HepG2 (cell line): ENCODE data around the gene TBC1D26. TPM values are rescaled to one million over a fixed set of nuclear protein-coding genes. Genes with fewer than 3 reads are reported as not detected.

Source experiments
- polyA plus RNA-seq, 8 experiments: library from polyadenylated mRNA; depleted of rRNA in 3 of 8; stranded (reverse) in 7 of 8; unstranded in 1 of 8; fragments of >200 nt; fragmentation: Illumina TruSeq in 4 of 8; extraction: Trizol in 4 of 8; gene quantifications; 2 replicates each; pipeline versions ENCODE4 v1.2.1 to v1.2.3, GENCODE V29; 2011 to 2016; ENCODE audit warnings: low read depth in 4 of 8, missing spikeins in 1 of 8, mixed read lengths in 1 of 8; ENCODE audit not compliant: insufficient read depth in 1 of 8
- small RNA-seq, 3 experiments: library from RNA; depleted of rRNA; stranded (forward); fragments of <200 nt; gene quantifications; one replicate each; pipeline ENCODE3, GENCODE V24; 2012; ENCODE audit warnings: low read depth in 2 of 3, low replicate concordance in 1 of 3; ENCODE audit not compliant: insufficient read length in 3 of 3, insufficient read depth in 2 of 3
- total RNA-seq, 5 experiments: library from RNA; depleted of rRNA; stranded (reverse); fragments of >200 nt; fragmentation: Illumina TruSeq; extraction: Trizol; gene quantifications; 2 replicates each; pipeline ENCODE4 v1.2.3, GENCODE V29; 2016; ENCODE audit warnings: low read depth in 1 of 5

The TBC1D26 gene
- total and polyA plus RNA-seq, 2 of the 13 experiments (the other 11 are each of a cell fraction or from before 2014, with no cell fraction given): 0.33 TPM; not detected in 1

Small RNA genes within 50 kb of the gene (small RNA-seq; reads per million reads assigned to genes)
- gene AC015922.1: 0 reads per million in 3 experiments
- gene RNA5SP436: 0 reads per million in 3 experiments

Other genes with a start within 250 kb of the TBC1D26 start
- gene TVP23C, start 168.8 kb upstream of the TBC1D26 start, total RNA-seq (2016; rRNA removed; fragmentation: Illumina TruSeq; extraction: Trizol): 21.4 and 28.2 TPM in 2 replicates
- 9.2 and 10.4 TPM in 2 replicates for gene TVP23C, start 168.8 kb upstream of the TBC1D26 start, polyA plus RNA-seq (2011; rRNA removed)
- 0.15 and 0.24 TPM in 2 replicates for gene FBXW10B, start 112.6 kb upstream of the TBC1D26 start, total RNA-seq (2016; rRNA removed; fragmentation: Illumina TruSeq; extraction: Trizol)
- 0.13 and 0.51 TPM in 2 replicates for gene FBXW10B, start 112.6 kb upstream of the TBC1D26 start, polyA plus RNA-seq (2011; rRNA removed)
- 18.3 and 23.4 TPM in 2 replicates for gene TRIM16, start 48.0 kb upstream of the TBC1D26 start, total RNA-seq (2016; rRNA removed; fragmentation: Illumina TruSeq; extraction: Trizol)
- gene TRIM16, start 48.0 kb upstream of the TBC1D26 start, polyA plus RNA-seq (2011; rRNA removed): 12.3 and 14.4 TPM in 2 replicates
- gene ZNF286A, start 32.5 kb upstream of the TBC1D26 start, total RNA-seq (2016; rRNA removed; fragmentation: Illumina TruSeq; extraction: Trizol): 38.8 and 47.8 TPM in 2 replicates
- 9.2 and 12.7 TPM in 2 replicates for gene ZNF286A, start 32.5 kb upstream of the TBC1D26 start, polyA plus RNA-seq (2011; rRNA removed)
- 6.7 and 10.4 TPM in 2 replicates for gene ADORA2B, start 212.8 kb downstream of the TBC1D26 start, total RNA-seq (2016; rRNA removed; fragmentation: Illumina TruSeq; extraction: Trizol)
- 18.2 and 20.0 TPM in 2 replicates for gene ADORA2B, start 212.8 kb downstream of the TBC1D26 start, polyA plus RNA-seq (2011; rRNA removed)